SK-N-MC (cell line): Measurements from ENCODE around the gene TEX2.

Source experiments
- EZH2 ChIP-seq: fragments of 200-600 bp; sonication (generic); IDR thresholded peaks from one replicate; pipeline ENCODE4 v1.6.1; 2017; ENCODE audit warnings: antibody characterized with exemption
- POLR2AphosphoS5 ChIP-seq: IDR thresholded peaks from 2 replicates; pipeline ENCODE4 v1.6.1; 2012; ENCODE audit warnings: mild to moderate bottlenecking, low read depth, low read length, borderline replicate concordance

- TF ChIP-seq POLR2AphosphoS5 (no peak), EZH2 (no peak)
These were observed 43.9 kb upstream of the TEX2 start for GRCh38 chr17:64306850-64307463.
